Measurements from ENCODE around the gene AHRR. TPM values are rescaled to one million over a fixed set of nuclear protein-coding genes. Genes with fewer than 3 reads are reported as not detected.

AHRR gene
- total and polyA plus RNA-seq, 10 of the 15 experiments (the other 5 are each of a cell fraction or from before 2014, with no cell fraction given): 0.90 to 35.2 (median 19.2) TPM

- TF ChIP-seq CREB1 (IDR thresholded peaks at IDR 0.05; ENCODE audit: low read depth): no peak
- TF ChIP-seq KLF5 (IDR thresholded peaks at IDR 0.05; ENCODE audit: partially characterized antibody): no peak
- no peak for TF ChIP-seq SP1 (IDR thresholded peaks at IDR 0.05; ENCODE audit: low read depth, low read length)
- TF ChIP-seq TAF1 (IDR thresholded peaks at IDR 0.05; ENCODE audit: borderline replicate concordance, low read depth, low read length): no peak
- no peak for TF ChIP-seq HDAC6 (IDR thresholded peaks at IDR 0.05; ENCODE audit: unreplicated experiment)
- TF ChIP-seq RB1 (IDR thresholded peaks at IDR 0.05; ENCODE audit: borderline replicate concordance): no peak
- no peak for TF ChIP-seq KDM1A (IDR thresholded peaks at IDR 0.05; ENCODE audit: borderline replicate concordance)
- TF ChIP-seq NFXL1 (IDR thresholded peaks at IDR 0.05; ENCODE audit: borderline replicate concordance): no peak
- H3K27me3 ChIP-seq (replicated peaks in 1 of 2; ENCODE audit: control insufficient read depth in 2 of 2, insufficient read depth in 2 of 2, low read length in 1 of 2): no peaks in the 10 kb centered on the region
- H3K36me3 ChIP-seq (ENCODE audit: control insufficient read depth in 2 of 2, insufficient read depth in 2 of 2, low read length in 1 of 2): peaks cover 2 to 3% of the 10 kb centered on the region in 2 experiments; a peak in 3 of 4 replicates
- peaks cover 31% of the 10 kb centered on the region for H3K79me2 ChIP-seq (ENCODE audit: control insufficient read depth, insufficient read depth, low read length)
- RAD21 ChIA-PET (ENCODE audit: unreplicated experiment): interaction anchor here (1.2 kb wide), 1 partner anchor 16 kb away, joined by 3 read pairs; no protein-coding TSS in a partner anchor
- H3K4me2 ChIP-seq (ENCODE audit: control insufficient read depth, insufficient read depth): peak overlapping the region; percentile 96
- POLR2A ChIA-PET: no interaction called here
- peak overlapping the region; percentile 81 for H3K4me3 ChIP-seq
- intact Hi-C loops (cut with micrococcal nuclease; ENCODE audit: unreplicated experiment): no loop called here
- H2AFZ ChIP-seq (ENCODE audit: control insufficient read depth, low read depth, low read length): no peak overlapping the region
- H3K9ac ChIP-seq (ENCODE audit: control insufficient read depth, insufficient read depth, low read length): peak overlapping the region; percentile 87
- DNase-seq (ENCODE audit: low read depth, low spot score) (no peak), FAIRE-seq (no peak), ATAC-seq (no peak)
- H3K9me3 ChIP-seq (replicated peaks; ENCODE audit: control insufficient read depth, insufficient read depth, low read length): no peaks in the 10 kb centered on the region
- peak overlapping the region; percentile 81 for H3K27ac ChIP-seq (ENCODE audit: control insufficient read depth, insufficient read depth)
- peaks cover 23% of the 10 kb centered on the region for H3K4me1 ChIP-seq (ENCODE audit: control insufficient read depth, insufficient read depth, low read length)
- in situ Hi-C loops (cut with MboI): no loop called here
- CTCF ChIA-PET: interaction anchor here (3.6 kb wide), 1 partner anchor 124 kb away, joined by 21 read pairs; no protein-coding TSS in a partner anchor
- H4K20me1 ChIP-seq (ENCODE audit: control insufficient read depth, insufficient read depth): no peaks in the 10 kb centered on the region
- no TSS peak for BruUV-seq (replicated peaks)
- 90% methylated on average over 5 of the region's 5 CpGs for WGBS (ENCODE audit: insufficient coverage, insufficient replicate concordance, low lambda C conversion rate, missing lambda C conversion rate)
- SMC1A ChIA-PET (ENCODE audit: uncharacterized antibody, unreplicated experiment): interaction anchor here (0.9 kb wide), 1 partner anchor 11 kb away, joined by 3 read pairs; no protein-coding TSS in a partner anchor
Measured at GRCh38 chr5:441996-442334, 120.5 kb downstream of the AHRR start.

All from GM12878 (cell line).